Thyroid gland (tissue), 4 donors: ENCODE results near the gene FKBP7.
"Not testable (repeated sequence)": the region's sequence is repeated elsewhere in the genome, so short reads cannot be mapped to it uniquely, and the experiment has no call there.

ENCODE experiments used
- POLR2A ChIP-seq, 2 donors: fragments of 450-650 bp; IDR thresholded peaks; one replicate each; pipeline ENCODE4 v1.6.1; 2017; ENCODE audit warnings: antibody characterized with exemption in 2 of 2, mild to moderate bottlenecking in 2 of 2, moderate library complexity in 1 of 2
- TF ChIP-seq, protein P1 (sequence below), 6 experiments: fragments of 200-600 bp in 3 of 6; fragments of 450-650 bp in 3 of 6; sonication (generic) in 3 of 6; IDR thresholded peaks; one replicate each; pipeline ENCODE4 v1.5.1; 2016 to 2019; ENCODE audit warnings: antibody characterized with exemption in 6 of 6, mild to moderate bottlenecking in 2 of 6, inconsistent platforms in 1 of 6, moderate library complexity in 1 of 6

DNA sequence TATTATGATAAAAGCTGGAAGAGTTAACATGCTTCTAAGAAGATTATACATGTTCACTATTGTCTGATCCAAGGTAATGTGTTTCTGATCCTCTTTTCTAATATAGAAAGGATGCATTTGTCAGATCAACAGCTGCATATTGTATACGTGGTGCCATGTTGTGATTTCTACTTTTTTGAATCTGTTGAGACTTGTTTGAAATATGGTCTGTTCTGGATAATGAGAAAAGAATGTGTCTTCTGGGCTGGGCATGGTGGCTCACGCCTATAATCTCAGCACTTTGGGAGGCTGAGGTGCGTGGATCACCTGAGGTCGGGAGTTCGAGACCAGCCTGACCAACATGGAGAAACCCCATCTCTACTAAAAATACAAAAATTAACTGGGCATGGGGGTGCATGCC is 54.7 kb downstream of the FKBP7 start:
- TF ChIP-seq, protein P1, sequence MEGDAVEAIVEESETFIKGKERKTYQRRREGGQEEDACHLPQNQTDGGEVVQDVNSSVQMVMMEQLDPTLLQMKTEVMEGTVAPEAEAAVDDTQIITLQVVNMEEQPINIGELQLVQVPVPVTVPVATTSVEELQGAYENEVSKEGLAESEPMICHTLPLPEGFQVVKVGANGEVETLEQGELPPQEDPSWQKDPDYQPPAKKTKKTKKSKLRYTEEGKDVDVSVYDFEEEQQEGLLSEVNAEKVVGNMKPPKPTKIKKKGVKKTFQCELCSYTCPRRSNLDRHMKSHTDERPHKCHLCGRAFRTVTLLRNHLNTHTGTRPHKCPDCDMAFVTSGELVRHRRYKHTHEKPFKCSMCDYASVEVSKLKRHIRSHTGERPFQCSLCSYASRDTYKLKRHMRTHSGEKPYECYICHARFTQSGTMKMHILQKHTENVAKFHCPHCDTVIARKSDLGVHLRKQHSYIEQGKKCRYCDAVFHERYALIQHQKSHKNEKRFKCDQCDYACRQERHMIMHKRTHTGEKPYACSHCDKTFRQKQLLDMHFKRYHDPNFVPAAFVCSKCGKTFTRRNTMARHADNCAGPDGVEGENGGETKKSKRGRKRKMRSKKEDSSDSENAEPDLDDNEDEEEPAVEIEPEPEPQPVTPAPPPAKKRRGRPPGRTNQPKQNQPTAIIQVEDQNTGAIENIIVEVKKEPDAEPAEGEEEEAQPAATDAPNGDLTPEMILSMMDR (IDR thresholded peaks at IDR 0.05), result not testable (repeated sequence)
- not testable (repeated sequence) for TF ChIP-seq POLR2A (IDR thresholded peaks at IDR 0.05)
